Measurements from ENCODE around the gene SULT1C4. TPM values are rescaled to one million over a fixed set of nuclear protein-coding genes. Genes with fewer than 3 reads are reported as not detected.
"Not testable (repeated sequence)": the region's sequence is repeated elsewhere in the genome, so short reads cannot be mapped to it uniquely, and the experiment has no call there.

The SULT1C4 gene
- total RNA-seq, 1 experiment from 2014 or later: not detected

DNA sequence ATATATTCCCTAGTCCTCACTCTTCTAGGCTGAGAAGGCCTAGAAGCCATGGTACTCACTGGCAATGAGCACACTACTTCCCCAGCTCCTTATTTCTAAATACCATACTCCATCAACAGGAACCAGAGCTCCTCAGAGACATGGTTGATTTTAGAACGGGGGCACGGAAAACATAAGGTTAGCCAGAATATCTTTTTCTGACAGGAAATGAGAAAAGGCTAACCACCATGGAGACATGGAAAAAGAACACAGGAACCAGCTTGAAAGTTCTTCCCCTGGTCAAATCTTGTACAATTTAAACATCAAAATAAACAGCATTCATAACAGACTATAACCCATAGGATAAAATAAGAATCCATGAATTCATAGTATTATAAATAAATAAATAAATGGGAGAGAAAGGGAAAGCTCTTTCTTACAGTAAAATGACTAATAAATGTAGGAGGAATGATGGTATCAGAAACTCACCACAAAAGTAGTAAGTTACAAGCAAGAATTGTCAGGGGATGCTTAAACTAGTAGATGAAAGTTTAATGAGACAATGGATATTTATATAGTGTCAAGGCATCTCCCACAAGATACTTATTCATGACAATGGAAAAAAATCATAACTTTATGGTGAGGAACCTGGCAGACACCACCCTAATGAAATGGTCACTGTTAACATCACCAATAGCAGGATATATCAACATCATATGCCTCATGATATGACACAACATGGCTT is 50.7 kb downstream of the SULT1C4 start:
- no peak for DNase-seq (ENCODE audit: low spot score)
- no peak overlapping the region for H3K4me3 ChIP-seq (ENCODE audit: low read depth, low read length, poor library complexity, severe bottlenecking)
- no peaks in the 10 kb centered on the region for H3K36me3 ChIP-seq (ENCODE audit: insufficient read depth, low read length, poor library complexity, severe bottlenecking)
- H3K27ac ChIP-seq (ENCODE audit: low read depth, low read length, poor library complexity, severe bottlenecking): no peak overlapping the region
- no TSS peak for BruUV-seq (replicated peaks)
- no peaks in the 10 kb centered on the region for H3K9me3 ChIP-seq (ENCODE audit: low read depth, low read length, poor library complexity, severe bottlenecking)
- ChIA-PET POLR2A (ENCODE audit: low non-redundant PET) (no interaction called here), CTCF (no interaction called here)
- no peak for TF ChIP-seq EZH2 (IDR thresholded peaks at IDR 0.05; ENCODE audit: borderline replicate concordance, low read depth, low read length, poor library complexity, severe bottlenecking)
- TF ChIP-seq, protein P1, sequence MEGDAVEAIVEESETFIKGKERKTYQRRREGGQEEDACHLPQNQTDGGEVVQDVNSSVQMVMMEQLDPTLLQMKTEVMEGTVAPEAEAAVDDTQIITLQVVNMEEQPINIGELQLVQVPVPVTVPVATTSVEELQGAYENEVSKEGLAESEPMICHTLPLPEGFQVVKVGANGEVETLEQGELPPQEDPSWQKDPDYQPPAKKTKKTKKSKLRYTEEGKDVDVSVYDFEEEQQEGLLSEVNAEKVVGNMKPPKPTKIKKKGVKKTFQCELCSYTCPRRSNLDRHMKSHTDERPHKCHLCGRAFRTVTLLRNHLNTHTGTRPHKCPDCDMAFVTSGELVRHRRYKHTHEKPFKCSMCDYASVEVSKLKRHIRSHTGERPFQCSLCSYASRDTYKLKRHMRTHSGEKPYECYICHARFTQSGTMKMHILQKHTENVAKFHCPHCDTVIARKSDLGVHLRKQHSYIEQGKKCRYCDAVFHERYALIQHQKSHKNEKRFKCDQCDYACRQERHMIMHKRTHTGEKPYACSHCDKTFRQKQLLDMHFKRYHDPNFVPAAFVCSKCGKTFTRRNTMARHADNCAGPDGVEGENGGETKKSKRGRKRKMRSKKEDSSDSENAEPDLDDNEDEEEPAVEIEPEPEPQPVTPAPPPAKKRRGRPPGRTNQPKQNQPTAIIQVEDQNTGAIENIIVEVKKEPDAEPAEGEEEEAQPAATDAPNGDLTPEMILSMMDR (conservative IDR thresholded peaks at IDR 0.05; ENCODE audit: low read depth, low read length): no peak
- H3K27me3 ChIP-seq (replicated peaks; ENCODE audit: insufficient read depth, low read depth, low read length, poor library complexity): no peaks in the 10 kb centered on the region
- H3K4me1 ChIP-seq (ENCODE audit: insufficient read depth, low read length, poor library complexity, severe bottlenecking): no peaks in the 10 kb centered on the region
- intact Hi-C loops (cut with micrococcal nuclease; ENCODE audit: unreplicated experiment): no loop called here

DNA sequence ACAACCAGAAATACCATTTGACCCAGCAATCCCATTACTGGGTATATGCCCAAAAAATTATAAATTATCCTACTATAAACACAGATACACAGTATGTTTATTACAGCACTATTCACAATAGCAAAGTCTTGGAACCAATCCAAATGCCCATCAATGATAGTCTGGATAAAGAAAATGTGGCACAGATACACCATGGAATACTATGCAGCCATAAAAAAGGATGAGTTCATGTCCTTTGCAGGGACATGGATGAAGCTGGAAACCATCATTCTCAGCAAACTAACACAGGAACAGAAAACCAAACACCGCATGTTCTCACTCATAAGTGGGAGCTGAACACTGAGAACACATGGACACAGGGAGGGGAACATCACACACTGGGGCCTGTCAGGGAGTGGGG is 57.8 kb downstream of the SULT1C4 start:
- H3K4me1 ChIP-seq (ENCODE audit: insufficient read depth, low read length, poor library complexity, severe bottlenecking); H3K27me3 ChIP-seq (replicated peaks; ENCODE audit: insufficient read depth, low read depth, low read length, poor library complexity); POLR2A ChIA-PET (ENCODE audit: low non-redundant PET); H3K27ac ChIP-seq (ENCODE audit: low read depth, low read length, poor library complexity, severe bottlenecking); H3K9me3 ChIP-seq (ENCODE audit: low read depth, low read length, poor library complexity, severe bottlenecking); intact Hi-C loops (cut with micrococcal nuclease; ENCODE audit: unreplicated experiment); H3K4me3 ChIP-seq (ENCODE audit: low read depth, low read length, poor library complexity, severe bottlenecking); BruUV-seq (replicated peaks); CTCF ChIA-PET; DNase-seq (ENCODE audit: low spot score); H3K36me3 ChIP-seq (ENCODE audit: insufficient read depth, low read length, poor library complexity, severe bottlenecking): not testable (repeated sequence)

DNA sequence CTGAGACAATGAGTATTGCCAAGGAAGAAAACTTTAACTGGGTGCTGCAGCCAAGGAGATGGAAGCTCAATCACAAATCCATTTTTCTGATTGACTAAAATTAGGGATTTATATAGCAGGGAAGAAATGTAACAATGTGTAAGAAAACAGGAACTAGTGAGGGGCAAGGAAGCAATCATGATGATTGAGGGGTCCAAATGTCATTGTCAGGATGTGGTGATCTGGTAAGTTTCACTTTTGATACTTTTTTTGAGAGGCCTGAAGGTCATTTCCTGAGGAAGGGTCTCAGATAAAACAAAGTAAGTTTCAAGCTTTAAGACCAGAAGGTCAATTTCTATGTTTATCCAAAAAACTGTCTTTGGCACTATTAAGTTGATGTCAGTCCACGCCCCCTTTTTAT is 59.2 kb downstream of the SULT1C4 start:
- Histone ChIP-seq H3K27ac (ENCODE audit: low read depth, low read length, poor library complexity, severe bottlenecking) (no peak overlapping the region), H3K4me1 (ENCODE audit: insufficient read depth, low read length, poor library complexity, severe bottlenecking) (no peaks in the 10 kb centered on the region), H3K36me3 (ENCODE audit: insufficient read depth, low read length, poor library complexity, severe bottlenecking) (no peaks in the 10 kb centered on the region), H3K4me3 (ENCODE audit: low read depth, low read length, poor library complexity, severe bottlenecking) (no peak overlapping the region), H3K27me3 (replicated peaks; ENCODE audit: insufficient read depth, low read depth, low read length, poor library complexity) (no peaks in the 10 kb centered on the region), H3K9me3 (ENCODE audit: low read depth, low read length, poor library complexity, severe bottlenecking) (no peaks in the 10 kb centered on the region)
- ChIA-PET POLR2A (ENCODE audit: low non-redundant PET) (no interaction called here), CTCF (no interaction called here)
- intact Hi-C loops (cut with micrococcal nuclease; ENCODE audit: unreplicated experiment): no loop called here
- DNase-seq (ENCODE audit: low spot score): no peak
- TF ChIP-seq, protein P1 (conservative IDR thresholded peaks at IDR 0.05; ENCODE audit: low read depth, low read length): no peak
- TF ChIP-seq EZH2 (IDR thresholded peaks at IDR 0.05; ENCODE audit: borderline replicate concordance, low read depth, low read length, poor library complexity, severe bottlenecking): no peak
- no TSS peak for BruUV-seq (replicated peaks)

Other genes with a start within 250 kb of the SULT1C4 start
- not detected in 2 replicates for gene SULT1C3, start 138.0 kb upstream of the SULT1C4 start, total RNA-seq (2021)
- not detected in 2 replicates for gene SULT1C2, start 89.1 kb upstream of the SULT1C4 start, total RNA-seq (2021)
- gene GCC2, start 71.3 kb downstream of the SULT1C4 start, total RNA-seq (2021): 25.4 and 27.2 TPM in 2 replicates
- 42.9 and 43.9 TPM in 2 replicates for gene LIMS1, start 156.5 kb downstream of the SULT1C4 start, total RNA-seq (2021)

Measured in A673 (cell line).